Esophagus squamous epithelium (tissue), 5 donors: Measurements from ENCODE around the gene KREMEN1. TPM values are rescaled to one million over a fixed set of nuclear protein-coding genes. Genes with fewer than 3 reads are reported as not detected.

Experiments used
- DNase-seq: peaks from one replicate; lab custom pipeline; 2025; lab: John Stamatoyannopoulos, UW
- H3K27ac ChIP-seq, 4 donors: fragments of 200-600 bp; sonication (generic); one replicate each; pipeline ENCODE4 v1.5.1; 2016 to 2019; ENCODE audit warnings: mild to moderate bottlenecking in 1 of 4
- H3K27me3 ChIP-seq, 4 donors: fragments of 200-600 bp; sonication (generic); 1 replicate in 3 of 4; 2 replicates in 1 of 4; pipeline versions ENCODE4 v1.5.1 to v1.6.0; 2017 to 2021; ENCODE audit warnings: antibody characterized with exemption in 1 of 4
- H3K36me3 ChIP-seq, 3 donors: fragments of 200-600 bp; sonication (generic); one replicate each; pipeline ENCODE4 v1.5.1; 2016 to 2019
- H3K4me1 ChIP-seq, 3 donors: fragments of 200-600 bp; sonication (generic); one replicate each; pipeline ENCODE4 v1.5.1; 2017 to 2019
- H3K4me3 ChIP-seq, 4 donors: fragments of 200-600 bp; sonication (generic); 1 replicate in 3 of 4; 2 replicates in 1 of 4; pipeline ENCODE4 v1.5.1; 2016 to 2019; ENCODE audit warnings: mild to moderate bottlenecking in 2 of 4, moderate library complexity in 1 of 4
- H3K9me3 ChIP-seq, 3 donors: fragments of 200-600 bp; sonication (generic); one replicate each; pipeline ENCODE4 v1.5.1; 2016 to 2019
- POLR2A ChIP-seq, 4 donors: fragments of 450-650 bp; IDR thresholded peaks; one replicate each; pipeline ENCODE4 v1.6.1; 2017; ENCODE audit warnings: antibody characterized with exemption in 4 of 4, mild to moderate bottlenecking in 4 of 4, moderate library complexity in 3 of 4
- WGBS, 2 donors: methylation state at CpG; one replicate each; pipeline ENCODE4 v1.1.5; 2018; 5-methylcytosine and 5-hydroxymethylcytosine counted together
- intact Hi-C: fragments of 100-400 bp; cut with DNase I; formaldehyde crosslinking; loops from one replicate; pipeline ENCODE4 v1.15.0; 2022
- total RNA-seq, 4 donors: library from RNA; depleted of rRNA; stranded (reverse); fragments of >200 nt; gene quantifications; one replicate each; pipeline ENCODE4 v1.1.0, GENCODE V29; 2016
- TF ChIP-seq, protein P1 (sequence below), 6 experiments: fragments of 450-650 bp in 4 of 6; fragments of 200-600 bp in 2 of 6; sonication (generic) in 2 of 6; IDR thresholded peaks; one replicate each; pipeline ENCODE4 v1.5.1; 2016 to 2019; ENCODE audit warnings: antibody characterized with exemption in 6 of 6, mild to moderate bottlenecking in 4 of 6, moderate library complexity in 4 of 6
- donor health status: DM: yes; HTN: yes; CAD: no.

KREMEN1 gene
- total RNA-seq, 4 donors from 2014 or later = 34.3 to 64.8 (median 47.7) TPM

DNA sequence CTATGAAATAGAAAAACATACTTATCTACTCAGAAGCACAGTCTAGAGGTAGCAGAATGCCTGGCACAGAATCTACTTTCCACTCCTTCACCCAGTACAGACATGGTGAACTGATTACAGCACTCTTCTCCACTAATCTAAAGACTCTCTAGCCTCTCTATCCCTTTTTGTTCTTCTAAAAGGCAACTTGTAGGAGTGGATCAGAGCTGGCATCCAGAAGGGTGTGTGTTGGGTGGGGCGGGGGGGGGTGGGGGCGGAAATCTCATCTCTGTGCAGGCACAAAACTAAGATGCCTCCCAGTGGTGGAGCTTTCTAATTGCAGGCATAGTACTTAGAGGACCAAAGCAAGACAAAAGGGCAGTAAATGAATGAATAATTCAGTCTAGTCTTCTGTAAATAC is 121.3 kb downstream of the KREMEN1 start:
- intact Hi-C loops = no loop called here
- no peak overlapping the region for H3K4me3 ChIP-seq
- no peaks in the 10 kb centered on the region for H3K36me3 ChIP-seq
- peaks cover 0 to 6% (median 0%) of the 10 kb centered on the region in 3 donors for H3K9me3 ChIP-seq
- 86% methylated on average over 1 of the region's 2 CpGs; no CpG with 5 or more reads in 1 of the 2 donors for WGBS, 2 donors
- H3K27me3 ChIP-seq = peaks cover 0 to 3% (median 0%) of the 10 kb centered on the region in 4 donors
- no peak for DNase-seq
- H3K4me1 ChIP-seq = no peaks in the 10 kb centered on the region
- no peak overlapping the region for H3K27ac ChIP-seq
- TF ChIP-seq, protein P1, sequence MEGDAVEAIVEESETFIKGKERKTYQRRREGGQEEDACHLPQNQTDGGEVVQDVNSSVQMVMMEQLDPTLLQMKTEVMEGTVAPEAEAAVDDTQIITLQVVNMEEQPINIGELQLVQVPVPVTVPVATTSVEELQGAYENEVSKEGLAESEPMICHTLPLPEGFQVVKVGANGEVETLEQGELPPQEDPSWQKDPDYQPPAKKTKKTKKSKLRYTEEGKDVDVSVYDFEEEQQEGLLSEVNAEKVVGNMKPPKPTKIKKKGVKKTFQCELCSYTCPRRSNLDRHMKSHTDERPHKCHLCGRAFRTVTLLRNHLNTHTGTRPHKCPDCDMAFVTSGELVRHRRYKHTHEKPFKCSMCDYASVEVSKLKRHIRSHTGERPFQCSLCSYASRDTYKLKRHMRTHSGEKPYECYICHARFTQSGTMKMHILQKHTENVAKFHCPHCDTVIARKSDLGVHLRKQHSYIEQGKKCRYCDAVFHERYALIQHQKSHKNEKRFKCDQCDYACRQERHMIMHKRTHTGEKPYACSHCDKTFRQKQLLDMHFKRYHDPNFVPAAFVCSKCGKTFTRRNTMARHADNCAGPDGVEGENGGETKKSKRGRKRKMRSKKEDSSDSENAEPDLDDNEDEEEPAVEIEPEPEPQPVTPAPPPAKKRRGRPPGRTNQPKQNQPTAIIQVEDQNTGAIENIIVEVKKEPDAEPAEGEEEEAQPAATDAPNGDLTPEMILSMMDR (IDR thresholded peaks at IDR 0.05) = no peak
- TF ChIP-seq POLR2A (IDR thresholded peaks at IDR 0.05) = no peak

DNA sequence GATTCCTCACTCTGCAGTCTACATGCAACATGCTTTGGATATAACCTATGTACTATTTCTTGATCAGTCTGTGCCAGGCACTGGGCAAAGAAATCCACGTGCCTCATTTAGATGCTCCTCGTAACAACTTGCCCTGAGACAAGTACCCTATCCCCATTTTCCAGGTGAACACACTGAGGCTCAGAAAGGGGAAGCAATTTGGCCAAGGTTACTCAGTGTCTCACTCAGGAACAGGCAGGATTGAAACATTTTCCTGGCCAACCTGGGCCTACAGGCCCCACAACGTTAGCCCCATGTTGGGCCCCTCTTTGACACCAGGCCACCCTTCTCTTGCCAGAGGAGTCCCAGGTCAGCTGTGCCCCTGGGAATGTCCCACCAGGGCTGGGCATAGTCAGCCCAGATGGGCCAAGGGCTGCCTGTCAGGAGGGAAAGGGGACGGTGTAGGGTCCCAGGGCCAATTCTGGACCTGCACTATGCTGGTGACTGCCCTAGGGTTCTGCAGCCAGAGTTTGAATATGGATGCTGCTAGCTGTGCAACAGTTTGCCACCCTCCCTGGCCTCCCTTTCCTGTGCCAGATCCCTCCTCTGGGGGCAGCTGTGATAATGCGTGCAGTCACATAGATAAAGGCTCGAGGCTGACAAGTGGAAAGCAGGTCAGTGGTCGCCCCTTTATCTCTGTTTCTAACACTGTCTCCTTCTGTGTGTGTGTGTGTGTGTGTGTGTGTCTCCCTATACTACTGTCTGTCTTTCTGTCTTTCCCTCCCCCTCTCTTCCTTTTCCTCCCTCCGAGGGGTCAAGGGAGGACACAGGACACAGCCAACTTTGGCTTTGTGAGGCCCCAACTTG is 122.5 kb downstream of the KREMEN1 start:
- WGBS, 2 donors = 70 to 85% methylated on average over 5 to 8 of the region's 8 CpGs
- Histone ChIP-seq H3K27me3 (no peaks in the 10 kb centered on the region), H3K4me3 (no peak overlapping the region), H3K27ac (no peak overlapping the region), H3K36me3 (no peaks in the 10 kb centered on the region), H3K9me3 (peaks cover 0 to 6% (median 0%) of the 10 kb centered on the region in 3 donors), H3K4me1 (no peaks in the 10 kb centered on the region)
- intact Hi-C loops = no loop called here
- no peak for TF ChIP-seq POLR2A (IDR thresholded peaks at IDR 0.05)
- TF ChIP-seq, protein P1 (IDR thresholded peaks at IDR 0.05) = no peak
- no peak for DNase-seq

DNA sequence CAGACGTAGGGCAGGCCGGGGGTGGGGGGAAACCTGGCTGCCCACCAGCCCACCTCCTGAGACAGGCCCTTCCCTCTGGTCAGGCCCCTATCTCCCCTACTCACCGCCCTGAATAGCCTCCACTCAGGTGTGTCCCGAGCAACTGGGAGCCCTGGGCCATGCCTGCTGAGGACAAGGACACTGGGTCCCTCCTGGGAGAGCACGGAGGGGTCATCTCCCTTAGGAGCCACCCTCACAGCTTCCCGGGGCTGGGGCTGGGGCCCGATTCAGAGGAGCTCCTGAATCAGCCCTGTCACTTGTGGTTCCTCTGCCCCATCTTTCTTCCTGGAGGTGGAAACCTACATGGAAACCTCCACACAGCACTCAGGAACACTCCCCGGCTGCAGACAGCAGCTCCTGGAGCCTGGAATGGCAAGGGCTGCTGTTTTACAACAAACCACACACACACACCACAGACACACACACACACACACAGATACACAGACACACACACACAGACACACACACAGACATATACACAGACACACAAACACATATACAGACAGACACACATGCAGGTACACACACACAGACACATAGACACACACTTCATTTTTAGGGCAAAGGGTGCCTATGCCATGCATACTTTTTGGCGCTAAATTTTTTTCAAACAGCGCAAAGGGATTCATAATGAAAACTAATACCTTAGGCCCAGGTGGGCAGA is 123.3 kb downstream of the KREMEN1 start:
- DNase-seq = no peak
- intact Hi-C loops = no loop called here
- no peaks in the 10 kb centered on the region for H3K4me1 ChIP-seq
- H3K9me3 ChIP-seq = peaks cover 0 to 6% (median 0%) of the 10 kb centered on the region in 3 donors
- H3K27ac ChIP-seq = no peak overlapping the region
- H3K27me3 ChIP-seq = no peaks in the 10 kb centered on the region
- H3K4me3 ChIP-seq = no peak overlapping the region
- no peaks in the 10 kb centered on the region for H3K36me3 ChIP-seq
- TF ChIP-seq, protein P1 (IDR thresholded peaks at IDR 0.05) = no peak
- no peak for TF ChIP-seq POLR2A (IDR thresholded peaks at IDR 0.05)
- 66 to 83% methylated on average over 6 to 9 of the region's 10 CpGs for WGBS, 2 donors

DNA sequence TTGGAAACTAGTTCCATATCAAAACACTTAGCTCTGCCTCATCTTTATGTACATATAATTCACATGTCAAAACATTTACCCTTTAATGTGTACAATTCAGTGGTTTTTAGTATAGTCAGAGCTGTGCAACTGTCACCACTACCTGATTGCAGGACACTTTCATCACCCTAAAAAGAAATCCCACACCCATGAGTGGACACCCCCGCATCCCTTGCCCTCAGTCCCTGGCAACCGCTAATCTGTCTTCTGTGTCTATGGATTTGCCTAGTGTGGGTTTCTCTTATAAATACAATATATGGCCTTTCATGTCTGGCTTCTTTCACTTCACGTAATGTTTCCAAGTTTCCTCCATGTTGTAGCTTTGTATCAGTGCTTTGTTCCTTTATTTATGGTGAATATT is 124.3 kb downstream of the KREMEN1 start:
- whole genome bisulfite sequencing, 2 donors = 88 to 94% methylated on average over 3 of the region's 3 CpGs
- TF ChIP-seq, protein P1 (IDR thresholded peaks at IDR 0.05) = no peak
- no peak for TF ChIP-seq POLR2A (IDR thresholded peaks at IDR 0.05)
- Histone ChIP-seq H3K4me3 (no peak overlapping the region), H3K36me3 (no peaks in the 10 kb centered on the region), H3K27me3 (no peaks in the 10 kb centered on the region), H3K4me1 (peaks cover 0 to 4% (median 4%) of the 10 kb centered on the region in 3 donors), H3K27ac (no peak overlapping the region), H3K9me3 (peaks cover 0 to 6% (median 0%) of the 10 kb centered on the region in 3 donors)
- intact Hi-C loops = no loop called here
- no peak for DNase-seq

DNA sequence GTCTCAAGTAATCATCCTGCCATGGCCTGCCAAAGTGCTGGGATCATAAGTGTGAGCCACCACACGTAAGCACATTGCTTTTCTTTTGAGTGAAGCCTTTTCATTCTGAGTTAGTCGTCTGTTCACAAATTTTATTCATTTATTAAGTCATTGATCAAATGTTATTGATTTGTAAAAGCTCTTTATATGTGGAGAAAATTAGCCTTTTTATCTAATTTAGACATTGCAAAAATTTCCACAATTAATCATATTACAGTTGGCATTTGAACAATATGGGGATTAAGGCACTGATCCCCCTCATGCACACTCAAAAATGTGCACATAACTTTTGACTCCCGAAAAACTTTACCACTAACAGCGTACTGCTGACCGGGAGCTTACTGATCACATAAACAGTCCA is 125.4 kb downstream of the KREMEN1 start:
- Histone ChIP-seq H3K27ac (no peak overlapping the region), H3K4me1 (peaks cover 0 to 16% (median 8%) of the 10 kb centered on the region in 3 donors), H3K9me3 (peaks cover 0 to 6% (median 0%) of the 10 kb centered on the region in 3 donors), H3K27me3 (no peaks in the 10 kb centered on the region), H3K36me3 (no peaks in the 10 kb centered on the region), H3K4me3 (no peak overlapping the region)
- no peak for DNase-seq
- 90 to 91% methylated on average over 5 of the region's 5 CpGs for WGBS, 2 donors
- intact Hi-C loops = no loop called here
- TF ChIP-seq, protein P1 (IDR thresholded peaks at IDR 0.05) = no peak
- TF ChIP-seq POLR2A (IDR thresholded peaks at IDR 0.05) = no peak
